A673 (cell line): Measurements from ENCODE around the gene MR1. TPM values are rescaled to one million over a fixed set of nuclear protein-coding genes. Genes with fewer than 3 reads are reported as not detected.

ENCODE experiments used
- BruUV-seq: library from RNA; stranded (reverse); fragments of 400-500 nt; replicated peaks from 2 replicates; lab custom pipeline; 2021; lab: Mats Ljungman, UMichigan
- CTCF ChIA-PET: fragments of 300-600 bp; sonication (Branson Sonifier 250); formaldehyde crosslinking; loops from one replicate; lab custom pipeline; 2022; ENCODE audit warnings: antibody characterized with exemption; lab: Charles Lee
- POLR2A ChIA-PET: fragments of 300-600 bp; sonication (Branson Sonifier 250); formaldehyde crosslinking; loops from one replicate; lab custom pipeline; 2022; ENCODE audit warnings: antibody characterized with exemption; ENCODE audit not compliant: low non-redundant PET; lab: Charles Lee
- DNase-seq: peaks from one replicate; pipeline ENCODE4 v3.0.0-alpha.2; 2015; ENCODE audit warnings: low spot score
- H3K27ac ChIP-seq: fragments of 200-600 bp; sonication (generic); 2 replicates; pipeline ENCODE4 v1.5.1; 2016; ENCODE audit warnings: mixed run types, low read depth, mild to moderate bottlenecking, mixed read lengths, antibody characterized with exemption, low read length; ENCODE audit not compliant: poor library complexity, severe bottlenecking
- H3K27me3 ChIP-seq: fragments of 200-600 bp; sonication (generic); replicated peaks from 2 replicates; pipeline ENCODE4 v1.6.1; 2017; ENCODE audit warnings: mixed run types, low read depth, mild to moderate bottlenecking, mixed read lengths, antibody characterized with exemption, low read length; ENCODE audit not compliant: insufficient read depth, poor library complexity
- H3K36me3 ChIP-seq: fragments of 200-600 bp; sonication (generic); 2 replicates; pipeline ENCODE4 v1.6.1; 2016; ENCODE audit warnings: mixed run types, mild to moderate bottlenecking, mixed read lengths, antibody characterized with exemption, low read length; ENCODE audit not compliant: insufficient read depth, poor library complexity, severe bottlenecking
- H3K4me1 ChIP-seq: fragments of 200-600 bp; sonication (generic); 2 replicates; pipeline ENCODE4 v1.6.1; 2017; ENCODE audit warnings: mixed run types, mild to moderate bottlenecking, mixed read lengths, antibody characterized with exemption, low read length; ENCODE audit not compliant: insufficient read depth, poor library complexity, severe bottlenecking
- H3K4me3 ChIP-seq: fragments of 200-600 bp; sonication (generic); 2 replicates; pipeline ENCODE4 v1.5.1; 2016; ENCODE audit warnings: low read depth, mixed run types, mild to moderate bottlenecking, mixed read lengths, low read length; ENCODE audit not compliant: poor library complexity, severe bottlenecking
- H3K9me3 ChIP-seq: fragments of 200-600 bp; sonication (generic); 2 replicates; pipeline ENCODE4 v1.6.1; 2016; ENCODE audit warnings: mixed run types, low read depth, mild to moderate bottlenecking, mixed read lengths, antibody characterized with exemption, low read length; ENCODE audit not compliant: poor library complexity, severe bottlenecking
- CTCF ChIP-seq: fragments of 300-800, 200-600 bp; sonication (generic); conservative IDR thresholded peaks from 2 replicates; pipeline ENCODE4 v1.5.1; 2017; ENCODE audit warnings: low read depth, mild to moderate bottlenecking, antibody characterized with exemption, low read length, moderate library complexity, mixed read lengths
- EZH2 ChIP-seq: fragments of 200-600 bp; sonication (generic); IDR thresholded peaks from 2 replicates; pipeline ENCODE4 v1.6.1; 2017; ENCODE audit warnings: borderline replicate concordance, low read depth, mild to moderate bottlenecking, mixed read lengths, antibody characterized with exemption, low read length; ENCODE audit not compliant: poor library complexity, severe bottlenecking
- intact Hi-C: fragments of 100-400 bp; cut with micrococcal nuclease; formaldehyde crosslinking; loops from one replicate; pipeline ENCODE4 v1.10.0; 2022; ENCODE audit not compliant: unreplicated experiment
- total RNA-seq: library from RNA; stranded (reverse); gene quantifications from 2 replicates; pipeline ENCODE4 v1.2.3, GENCODE V29; 2021

The MR1 gene
- total RNA-seq, 1 experiment from 2014 or later = 2.6 TPM

DNA sequence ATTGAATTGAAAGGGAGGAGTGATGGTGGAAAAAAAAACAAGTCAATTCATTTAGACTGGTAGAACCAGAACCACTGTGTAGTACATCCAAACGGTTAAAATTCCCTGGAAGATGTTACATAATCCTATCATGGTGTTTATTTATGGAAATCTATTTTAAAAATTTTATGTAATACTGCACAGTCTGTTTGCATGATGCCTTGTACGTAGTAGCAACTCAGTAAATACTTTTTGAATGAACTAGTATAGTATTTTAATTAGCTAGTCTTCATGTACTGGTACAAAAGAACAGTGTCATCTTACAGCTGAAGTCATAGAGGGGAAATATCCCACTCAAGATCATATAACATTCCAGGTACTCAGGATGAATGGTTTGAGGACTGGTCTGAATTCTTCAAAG is 27.7 kb downstream of the MR1 start:
- no peak for TF ChIP-seq EZH2
- no peak for TF ChIP-seq CTCF

GRCh38 chr1:181061891-181062835 is 28.4 kb downstream of the MR1 start:
- no peaks in the 10 kb centered on the region for H3K27me3 ChIP-seq
- CTCF ChIA-PET = interaction anchor here (0.7 kb wide), 1 partner anchor 81 kb away, joined by 3 read pairs; no protein-coding TSS in a partner anchor
- H3K4me3 ChIP-seq = no peak overlapping the region
- BruUV-seq = no TSS peak
- peaks cover 24% of the 10 kb centered on the region for H3K4me1 ChIP-seq
- H3K36me3 ChIP-seq = no peaks in the 10 kb centered on the region
- peak overlapping the region; percentile 8 for H3K27ac ChIP-seq
- POLR2A ChIA-PET = interaction anchor here (0.6 kb wide), 1 partner anchor 230 kb away, joined by 3 read pairs; no protein-coding TSS in a partner anchor
- no peak for TF ChIP-seq EZH2
- no peak for TF ChIP-seq CTCF
- DNase-seq = no peak
- intact Hi-C loops = no loop called here
- H3K9me3 ChIP-seq = no peaks in the 10 kb centered on the region

More for the DNA sequence above, 27.7 kb downstream of the MR1 start:
- CTCF ChIA-PET = no interaction called here
- POLR2A ChIA-PET = no interaction called here
- Histone ChIP-seq H3K36me3 (no peaks in the 10 kb centered on the region), H3K4me1 (peaks cover 24% of the 10 kb centered on the region), H3K27ac (no peak overlapping the region), H3K9me3 (no peaks in the 10 kb centered on the region), H3K4me3 (no peak overlapping the region), H3K27me3 (no peaks in the 10 kb centered on the region)
- DNase-seq = no peak
- no TSS peak for BruUV-seq
- intact Hi-C loops = no loop called here

GRCh38 chr1:181062836-181063428 is 29.1 kb downstream of the MR1 start:
- DNase-seq = peak; percentile 71
- CTCF ChIA-PET = interaction anchor here (0.7 kb wide), 1 partner anchor 80 kb away, joined by 3 read pairs; no protein-coding TSS in a partner anchor
- Histone ChIP-seq H3K27ac (peak overlapping the region; percentile 8), H3K4me3 (no peak overlapping the region), H3K9me3 (no peaks in the 10 kb centered on the region), H3K27me3 (no peaks in the 10 kb centered on the region), H3K4me1 (peaks cover 24% of the 10 kb centered on the region), H3K36me3 (no peaks in the 10 kb centered on the region)
- intact Hi-C loops = no loop called here
- TF ChIP-seq CTCF (no peak), EZH2 (no peak)
- POLR2A ChIA-PET = interaction anchor here (0.6 kb wide), 2 partner anchors 111 to 231 kb away, joined by 3 to 4 read pairs; no protein-coding TSS in a partner anchor
- no TSS peak for BruUV-seq
